ENCODE results near the gene GDI1.

GDI1 gene

GRCh38 chrX:154459832-154460231 is 22.9 kb downstream of the GDI1 start:
- no peak for DNase-seq (ENCODE audit: low read depth in 2 of 2)

GRCh38 chrX:154460326-154460725 is 23.4 kb downstream of the GDI1 start:
- no peak for DNase-seq (ENCODE audit: low read depth in 2 of 2)

- no peak for DNase-seq (ENCODE audit: low read depth in 2 of 2)
These were observed 25.4 kb downstream of the GDI1 start for GRCh38 chrX:154462396-154462795.

GRCh38 chrX:154463611-154464220 is 26.8 kb downstream of the GDI1 start:
- no peak for DNase-seq (ENCODE audit: low read depth in 2 of 2)

GRCh38 chrX:154464806-154465365 is 27.9 kb downstream of the GDI1 start:
- DNase-seq (ENCODE audit: low read depth in 2 of 2), result no peak

- DNase-seq (ENCODE audit: low read depth in 2 of 2), result no peak
These were observed 28.6 kb downstream of the GDI1 start for GRCh38 chrX:154465601-154466000.

- DNase-seq (ENCODE audit: low read depth in 2 of 2), result no peak
These were observed 29.1 kb downstream of the GDI1 start for GRCh38 chrX:154466036-154466435.

GRCh38 chrX:154466907-154467306 is 30.0 kb downstream of the GDI1 start:
- DNase-seq (ENCODE audit: low read depth in 2 of 2), result no peak

GRCh38 chrX:154467556-154467955 is 30.6 kb downstream of the GDI1 start:
- no peak for DNase-seq (ENCODE audit: low read depth in 2 of 2)

GRCh38 chrX:154468217-154468616 is 31.3 kb downstream of the GDI1 start:
- no peak for DNase-seq (ENCODE audit: low read depth in 2 of 2)

- DNase-seq (ENCODE audit: low read depth in 2 of 2), result no peak
These were observed 32.2 kb downstream of the GDI1 start for GRCh38 chrX:154469114-154469513.

- DNase-seq (ENCODE audit: low read depth in 2 of 2), result no peak
These were observed 32.9 kb downstream of the GDI1 start for GRCh38 chrX:154469880-154470279.

GRCh38 chrX:154470434-154470833 is 33.5 kb downstream of the GDI1 start:
- no peak for DNase-seq (ENCODE audit: low read depth in 2 of 2)

- no peak for DNase-seq (ENCODE audit: low read depth in 2 of 2)
These were observed 34.1 kb downstream of the GDI1 start for GRCh38 chrX:154470914-154471568.

- no peak for DNase-seq (ENCODE audit: low read depth in 2 of 2)
These were observed 35.1 kb downstream of the GDI1 start for GRCh38 chrX:154471839-154472684.

GRCh38 chrX:154472685-154473632 is 36.0 kb downstream of the GDI1 start:
- no peak for DNase-seq (ENCODE audit: low read depth in 2 of 2)

- no peak for DNase-seq (ENCODE audit: low read depth in 2 of 2)
These were observed 36.7 kb downstream of the GDI1 start for GRCh38 chrX:154473683-154474082.

GRCh38 chrX:154476821-154477220 is 39.9 kb downstream of the GDI1 start:
- DNase-seq (ENCODE audit: low read depth in 2 of 2), result no peak

- DNase-seq (ENCODE audit: low read depth in 2 of 2), result no peak
These were observed 41.0 kb downstream of the GDI1 start for GRCh38 chrX:154477891-154478477.

GRCh38 chrX:154478728-154479622 is 42.0 kb downstream of the GDI1 start, which contains the start of gene LAGE3:
Gene LAGE3, minus strand, starts transcription at chrX:154479281. Its CDS starts 366 bp downstream, at chrX:154478915.
- DNase-seq (ENCODE audit: low read depth in 2 of 2), result peak; percentile 87 to 88
